H1 (cell line): ENCODE measurements around the gene RGS16. TPM values are rescaled to one million over a fixed set of nuclear protein-coding genes. Genes with fewer than 3 reads are reported as not detected.

Experiments
- ATF3 ChIP-seq: IDR thresholded peaks from 2 replicates; pipeline ENCODE4 v1.6.1; 2011; ENCODE audit warnings: low read depth, mild to moderate bottlenecking, low read length; ENCODE audit not compliant: insufficient read depth
- BACH1 ChIP-seq: IDR thresholded peaks from 2 replicates; pipeline ENCODE4 v1.6.1; 2012; ENCODE audit warnings: low read length, improper control_type of control experiment
- MAX ChIP-seq: IDR thresholded peaks from 2 replicates; pipeline ENCODE4 v1.6.1; 2012; ENCODE audit warnings: inconsistent platforms
- SUZ12 ChIP-seq: fragments of 200-600 bp; sonication (generic); IDR thresholded peaks from 2 replicates; pipeline ENCODE4 v1.6.1; 2012; ENCODE audit warnings: mild to moderate bottlenecking, inconsistent platforms, low read length, moderate library complexity, mixed read lengths
- polyA plus RNA-seq, 7 experiments: library from polyadenylated mRNA; depleted of rRNA in 3 of 7; stranded (reverse) in 5 of 7; unstranded in 2 of 7; fragments of >200 nt in 5 of 7; fragments of 200-250 nt in 2 of 7; gene quantifications; 1 replicate in 5 of 7; 2 replicates in 1 of 7; 4 replicates in 1 of 7; pipeline versions ENCODE4 v1.2.1 to v1.2.3, GENCODE V29; 2011 to 2013; ENCODE audit warnings: missing spikeins in 2 of 7, mixed read lengths in 2 of 7
- total RNA-seq: library from RNA; stranded (reverse); fragmentation: NEBNext Ultra II Directional; extraction: Animal tissue kit (Norgen Biotek cat#: 25700); gene quantifications from 2 replicates; pipeline ENCODE4 v1.2.1, GENCODE V29; 2021
- TF ChIP-seq, protein P1 (sequence below), 3 experiments: IDR thresholded peaks; 1 replicate in 2 of 3; 2 replicates in 1 of 3; pipeline versions ENCODE4 v1.5.1 to v1.6.1; 2011; ENCODE audit warnings: low read length in 3 of 3, mild to moderate bottlenecking in 3 of 3, inconsistent platforms in 2 of 3, low read depth in 1 of 3, moderate library complexity in 1 of 3; ENCODE audit not compliant: insufficient read depth in 1 of 3; ENCODE audit errors: control extremely low read depth in 1 of 3

RGS16 gene
- total and polyA plus RNA-seq, 2 of the 8 experiments (the other 6 are each of a cell fraction or from before 2014, with no cell fraction given), result 5.7 to 9.8 TPM

DNA sequence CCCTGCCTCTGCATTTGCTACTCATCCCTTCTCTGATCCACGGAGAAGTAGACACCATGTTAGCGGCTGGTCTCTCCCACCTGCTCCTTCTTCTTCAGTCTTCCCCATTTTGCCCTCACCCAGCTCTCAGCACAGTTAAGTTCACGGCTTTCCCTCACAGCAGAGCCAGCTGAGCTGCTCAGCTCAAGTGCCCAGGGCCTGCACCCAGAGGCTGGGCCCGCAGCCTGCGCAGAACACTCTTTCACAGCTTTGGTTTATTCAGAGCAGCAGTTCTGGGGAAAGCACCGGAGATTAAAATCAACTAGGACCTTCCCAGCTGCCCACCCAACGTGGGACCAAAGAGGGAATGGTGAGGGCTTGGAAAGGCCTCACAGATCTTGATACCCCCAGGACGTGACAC lies 38.3 kb upstream of the RGS16 start (continued):
- TF ChIP-seq MAX (no peak), BACH1 (no peak), SUZ12 (no peak), ATF3 (no peak)
- TF ChIP-seq, protein P1, sequence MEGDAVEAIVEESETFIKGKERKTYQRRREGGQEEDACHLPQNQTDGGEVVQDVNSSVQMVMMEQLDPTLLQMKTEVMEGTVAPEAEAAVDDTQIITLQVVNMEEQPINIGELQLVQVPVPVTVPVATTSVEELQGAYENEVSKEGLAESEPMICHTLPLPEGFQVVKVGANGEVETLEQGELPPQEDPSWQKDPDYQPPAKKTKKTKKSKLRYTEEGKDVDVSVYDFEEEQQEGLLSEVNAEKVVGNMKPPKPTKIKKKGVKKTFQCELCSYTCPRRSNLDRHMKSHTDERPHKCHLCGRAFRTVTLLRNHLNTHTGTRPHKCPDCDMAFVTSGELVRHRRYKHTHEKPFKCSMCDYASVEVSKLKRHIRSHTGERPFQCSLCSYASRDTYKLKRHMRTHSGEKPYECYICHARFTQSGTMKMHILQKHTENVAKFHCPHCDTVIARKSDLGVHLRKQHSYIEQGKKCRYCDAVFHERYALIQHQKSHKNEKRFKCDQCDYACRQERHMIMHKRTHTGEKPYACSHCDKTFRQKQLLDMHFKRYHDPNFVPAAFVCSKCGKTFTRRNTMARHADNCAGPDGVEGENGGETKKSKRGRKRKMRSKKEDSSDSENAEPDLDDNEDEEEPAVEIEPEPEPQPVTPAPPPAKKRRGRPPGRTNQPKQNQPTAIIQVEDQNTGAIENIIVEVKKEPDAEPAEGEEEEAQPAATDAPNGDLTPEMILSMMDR (IDR thresholded peaks at IDR 0.05; ENCODE audit: control extremely low read depth in 1 of 3, insufficient read depth in 1 of 3, low read depth in 1 of 3, low read length in 3 of 3), result no peak
